Panc1 (cell line): ENCODE measurements around the gene MDC1.

ENCODE experiments used
- CTCF ChIP-seq: fragments of 450-650 bp; IDR thresholded peaks from 2 replicates; pipeline ENCODE4 v1.5.1; 2017; ENCODE audit warnings: mild to moderate bottlenecking
- POLR2AphosphoS5 ChIP-seq: IDR thresholded peaks from 2 replicates; pipeline ENCODE4 v1.6.1; 2012; ENCODE audit warnings: mild to moderate bottlenecking, low read depth, low read length, moderate library complexity
- REST ChIP-seq, 2 experiments: IDR thresholded peaks; 2 replicates each; pipeline ENCODE4 v1.6.1; 2011 to 2012; ENCODE audit warnings: low read depth in 2 of 2, control low read depth in 1 of 2, low read length in 1 of 2, mild to moderate bottlenecking in 1 of 2, moderate library complexity in 1 of 2; ENCODE audit not compliant: insufficient read depth in 1 of 2

GRCh38 chr6:30689985-30690384, 27.1 kb downstream of the MDC1 start:
- TF ChIP-seq CTCF (no peak), POLR2AphosphoS5 (no peak), REST (IDR thresholded peaks at IDR 0.05; ENCODE audit: insufficient read depth in 1 of 2, low read depth in 2 of 2, low read length in 1 of 2) (no peak)
